Measurements from ENCODE around the gene TSC2.
"Not testable (repeated sequence)": the region's sequence is repeated elsewhere in the genome, so short reads cannot be mapped to it uniquely, and the experiment has no call there.

DNA sequence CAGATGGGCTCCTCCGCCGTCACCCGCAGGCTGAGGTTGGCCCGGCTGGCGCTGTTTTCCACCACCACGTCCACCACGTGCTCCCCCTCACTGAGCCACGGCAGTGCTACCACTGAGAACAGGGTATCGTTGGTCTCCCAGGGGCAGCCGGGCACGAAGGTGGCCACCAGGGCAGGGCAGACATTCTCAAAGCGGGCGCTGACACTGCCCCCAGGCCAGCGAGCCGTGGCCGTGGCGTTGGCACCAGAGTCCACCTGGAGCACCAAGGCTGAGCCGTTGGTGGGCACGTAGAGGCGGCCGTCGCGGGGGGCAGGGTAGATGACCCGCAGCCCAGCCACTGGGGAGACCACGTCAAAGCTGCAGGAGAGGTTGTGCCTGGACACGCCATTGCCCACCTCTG is 66.4 kb downstream of the TSC2 start:
- TF ChIP-seq POLR2A (IDR thresholded peaks at IDR 0.05) = not testable (repeated sequence)
- TF ChIP-seq, protein P1, sequence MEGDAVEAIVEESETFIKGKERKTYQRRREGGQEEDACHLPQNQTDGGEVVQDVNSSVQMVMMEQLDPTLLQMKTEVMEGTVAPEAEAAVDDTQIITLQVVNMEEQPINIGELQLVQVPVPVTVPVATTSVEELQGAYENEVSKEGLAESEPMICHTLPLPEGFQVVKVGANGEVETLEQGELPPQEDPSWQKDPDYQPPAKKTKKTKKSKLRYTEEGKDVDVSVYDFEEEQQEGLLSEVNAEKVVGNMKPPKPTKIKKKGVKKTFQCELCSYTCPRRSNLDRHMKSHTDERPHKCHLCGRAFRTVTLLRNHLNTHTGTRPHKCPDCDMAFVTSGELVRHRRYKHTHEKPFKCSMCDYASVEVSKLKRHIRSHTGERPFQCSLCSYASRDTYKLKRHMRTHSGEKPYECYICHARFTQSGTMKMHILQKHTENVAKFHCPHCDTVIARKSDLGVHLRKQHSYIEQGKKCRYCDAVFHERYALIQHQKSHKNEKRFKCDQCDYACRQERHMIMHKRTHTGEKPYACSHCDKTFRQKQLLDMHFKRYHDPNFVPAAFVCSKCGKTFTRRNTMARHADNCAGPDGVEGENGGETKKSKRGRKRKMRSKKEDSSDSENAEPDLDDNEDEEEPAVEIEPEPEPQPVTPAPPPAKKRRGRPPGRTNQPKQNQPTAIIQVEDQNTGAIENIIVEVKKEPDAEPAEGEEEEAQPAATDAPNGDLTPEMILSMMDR (IDR thresholded peaks at IDR 0.05) = not testable (repeated sequence)
